H1 (cell line): ENCODE data around the gene CD48. TPM values are rescaled to one million over a fixed set of nuclear protein-coding genes. Genes with fewer than 3 reads are reported as not detected.

Experiments used
- BACH1 ChIP-seq: IDR thresholded peaks from 2 replicates; pipeline ENCODE4 v1.6.1; 2012; ENCODE audit warnings: low read length, improper control_type of control experiment
- BRCA1 ChIP-seq: IDR thresholded peaks from 2 replicates; pipeline ENCODE4 v1.6.1; 2012; ENCODE audit warnings: low read depth, low read length, improper control_type of control experiment
- MAFK ChIP-seq: IDR thresholded peaks from 2 replicates; pipeline ENCODE4 v1.6.1; 2012; ENCODE audit warnings: low read depth, mild to moderate bottlenecking, improper control_type of control experiment, low read length
- RAD21 ChIP-seq, 2 experiments: IDR thresholded peaks in 1 of 2; conservative IDR thresholded peaks in 1 of 2; 2 replicates each; pipeline ENCODE4 v1.6.1; 2011; ENCODE audit warnings: low read depth in 2 of 2, low read length in 2 of 2, improper control_type of control experiment in 1 of 2, inconsistent platforms in 1 of 2, mild to moderate bottlenecking in 1 of 2, moderate library complexity in 1 of 2
- SAP30 ChIP-seq: fragments of 300-600 bp; sonication (generic); IDR thresholded peaks from 2 replicates; pipeline ENCODE4 v1.7.1; 2012; ENCODE audit warnings: low read length, moderate library complexity, mild to moderate bottlenecking, inconsistent platforms; ENCODE audit not compliant: insufficient read depth, insufficient replicate concordance
- SIN3A ChIP-seq, 2 experiments: IDR thresholded peaks in 1 of 2; conservative IDR thresholded peaks in 1 of 2; 2 replicates each; pipeline ENCODE4 v1.6.1; 2011 to 2012; ENCODE audit warnings: low read length in 2 of 2, improper control_type of control experiment in 1 of 2, low read depth in 1 of 2, mild to moderate bottlenecking in 1 of 2
- SIX5 ChIP-seq: IDR thresholded peaks from 2 replicates; pipeline ENCODE4 v1.6.1; 2011; ENCODE audit warnings: mild to moderate bottlenecking, low read depth, low read length
- SRF ChIP-seq: IDR thresholded peaks from 2 replicates; pipeline ENCODE4 v1.6.1; 2011; ENCODE audit warnings: mild to moderate bottlenecking, low read depth, low read length, moderate library complexity
- SUZ12 ChIP-seq: fragments of 200-600 bp; sonication (generic); IDR thresholded peaks from 2 replicates; pipeline ENCODE4 v1.6.1; 2012; ENCODE audit warnings: mild to moderate bottlenecking, inconsistent platforms, low read length, moderate library complexity, mixed read lengths
- TAF7 ChIP-seq: optimal IDR thresholded peaks from 2 replicates; pipeline ENCODE3; 2011; ENCODE audit warnings: low read depth, mild to moderate bottlenecking, inconsistent platforms, low read length, moderate library complexity, borderline replicate concordance
- TEAD4 ChIP-seq: IDR thresholded peaks from 2 replicates; pipeline ENCODE4 v1.6.1; 2012; ENCODE audit warnings: low read depth, low read length, inconsistent platforms, mixed read lengths
- polyA plus RNA-seq, 7 experiments: library from polyadenylated mRNA; depleted of rRNA in 3 of 7; stranded (reverse) in 5 of 7; unstranded in 2 of 7; fragments of >200 nt in 5 of 7; fragments of 200-250 nt in 2 of 7; gene quantifications; 1 replicate in 5 of 7; 2 replicates in 1 of 7; 4 replicates in 1 of 7; pipeline versions ENCODE4 v1.2.1 to v1.2.3, GENCODE V29; 2011 to 2013; ENCODE audit warnings: missing spikeins in 2 of 7, mixed read lengths in 2 of 7
- total RNA-seq: library from RNA; stranded (reverse); fragmentation: NEBNext Ultra II Directional; extraction: Animal tissue kit (Norgen Biotek cat#: 25700); gene quantifications from 2 replicates; pipeline ENCODE4 v1.2.1, GENCODE V29; 2021
- TF ChIP-seq, protein P1 (sequence below): fragments of 300-600 bp; sonication (generic); IDR thresholded peaks from 2 replicates; pipeline ENCODE4 v1.7.1; 2012; ENCODE audit warnings: low read length, moderate library complexity, mild to moderate bottlenecking, inconsistent platforms; ENCODE audit not compliant: insufficient replicate concordance

CD48 gene
- total and polyA plus RNA-seq, 2 of the 8 experiments (the other 6 are each of a cell fraction or from before 2014, with no cell fraction given), result 0.08 TPM; not detected in 1

DNA sequence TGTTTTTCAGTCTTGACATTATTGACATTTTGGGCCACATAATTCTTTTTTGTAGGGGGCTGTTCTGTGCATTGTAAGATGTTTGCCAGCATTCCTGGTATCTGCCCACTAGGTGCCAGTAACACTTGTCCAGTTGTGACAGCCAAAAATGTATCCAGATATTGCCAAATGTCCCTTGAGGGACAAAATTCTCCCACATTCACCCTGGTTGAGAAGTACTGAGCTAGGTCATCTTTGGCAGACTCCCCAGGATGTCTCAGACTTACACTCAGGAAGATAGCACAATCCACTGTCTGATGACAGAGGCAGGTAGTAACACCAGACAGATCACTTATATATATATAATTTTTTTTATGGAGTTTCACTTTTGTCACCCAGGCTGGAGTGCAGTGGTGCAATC is 5.9 kb downstream of the CD48 start (continued):
- TF ChIP-seq, protein P1, sequence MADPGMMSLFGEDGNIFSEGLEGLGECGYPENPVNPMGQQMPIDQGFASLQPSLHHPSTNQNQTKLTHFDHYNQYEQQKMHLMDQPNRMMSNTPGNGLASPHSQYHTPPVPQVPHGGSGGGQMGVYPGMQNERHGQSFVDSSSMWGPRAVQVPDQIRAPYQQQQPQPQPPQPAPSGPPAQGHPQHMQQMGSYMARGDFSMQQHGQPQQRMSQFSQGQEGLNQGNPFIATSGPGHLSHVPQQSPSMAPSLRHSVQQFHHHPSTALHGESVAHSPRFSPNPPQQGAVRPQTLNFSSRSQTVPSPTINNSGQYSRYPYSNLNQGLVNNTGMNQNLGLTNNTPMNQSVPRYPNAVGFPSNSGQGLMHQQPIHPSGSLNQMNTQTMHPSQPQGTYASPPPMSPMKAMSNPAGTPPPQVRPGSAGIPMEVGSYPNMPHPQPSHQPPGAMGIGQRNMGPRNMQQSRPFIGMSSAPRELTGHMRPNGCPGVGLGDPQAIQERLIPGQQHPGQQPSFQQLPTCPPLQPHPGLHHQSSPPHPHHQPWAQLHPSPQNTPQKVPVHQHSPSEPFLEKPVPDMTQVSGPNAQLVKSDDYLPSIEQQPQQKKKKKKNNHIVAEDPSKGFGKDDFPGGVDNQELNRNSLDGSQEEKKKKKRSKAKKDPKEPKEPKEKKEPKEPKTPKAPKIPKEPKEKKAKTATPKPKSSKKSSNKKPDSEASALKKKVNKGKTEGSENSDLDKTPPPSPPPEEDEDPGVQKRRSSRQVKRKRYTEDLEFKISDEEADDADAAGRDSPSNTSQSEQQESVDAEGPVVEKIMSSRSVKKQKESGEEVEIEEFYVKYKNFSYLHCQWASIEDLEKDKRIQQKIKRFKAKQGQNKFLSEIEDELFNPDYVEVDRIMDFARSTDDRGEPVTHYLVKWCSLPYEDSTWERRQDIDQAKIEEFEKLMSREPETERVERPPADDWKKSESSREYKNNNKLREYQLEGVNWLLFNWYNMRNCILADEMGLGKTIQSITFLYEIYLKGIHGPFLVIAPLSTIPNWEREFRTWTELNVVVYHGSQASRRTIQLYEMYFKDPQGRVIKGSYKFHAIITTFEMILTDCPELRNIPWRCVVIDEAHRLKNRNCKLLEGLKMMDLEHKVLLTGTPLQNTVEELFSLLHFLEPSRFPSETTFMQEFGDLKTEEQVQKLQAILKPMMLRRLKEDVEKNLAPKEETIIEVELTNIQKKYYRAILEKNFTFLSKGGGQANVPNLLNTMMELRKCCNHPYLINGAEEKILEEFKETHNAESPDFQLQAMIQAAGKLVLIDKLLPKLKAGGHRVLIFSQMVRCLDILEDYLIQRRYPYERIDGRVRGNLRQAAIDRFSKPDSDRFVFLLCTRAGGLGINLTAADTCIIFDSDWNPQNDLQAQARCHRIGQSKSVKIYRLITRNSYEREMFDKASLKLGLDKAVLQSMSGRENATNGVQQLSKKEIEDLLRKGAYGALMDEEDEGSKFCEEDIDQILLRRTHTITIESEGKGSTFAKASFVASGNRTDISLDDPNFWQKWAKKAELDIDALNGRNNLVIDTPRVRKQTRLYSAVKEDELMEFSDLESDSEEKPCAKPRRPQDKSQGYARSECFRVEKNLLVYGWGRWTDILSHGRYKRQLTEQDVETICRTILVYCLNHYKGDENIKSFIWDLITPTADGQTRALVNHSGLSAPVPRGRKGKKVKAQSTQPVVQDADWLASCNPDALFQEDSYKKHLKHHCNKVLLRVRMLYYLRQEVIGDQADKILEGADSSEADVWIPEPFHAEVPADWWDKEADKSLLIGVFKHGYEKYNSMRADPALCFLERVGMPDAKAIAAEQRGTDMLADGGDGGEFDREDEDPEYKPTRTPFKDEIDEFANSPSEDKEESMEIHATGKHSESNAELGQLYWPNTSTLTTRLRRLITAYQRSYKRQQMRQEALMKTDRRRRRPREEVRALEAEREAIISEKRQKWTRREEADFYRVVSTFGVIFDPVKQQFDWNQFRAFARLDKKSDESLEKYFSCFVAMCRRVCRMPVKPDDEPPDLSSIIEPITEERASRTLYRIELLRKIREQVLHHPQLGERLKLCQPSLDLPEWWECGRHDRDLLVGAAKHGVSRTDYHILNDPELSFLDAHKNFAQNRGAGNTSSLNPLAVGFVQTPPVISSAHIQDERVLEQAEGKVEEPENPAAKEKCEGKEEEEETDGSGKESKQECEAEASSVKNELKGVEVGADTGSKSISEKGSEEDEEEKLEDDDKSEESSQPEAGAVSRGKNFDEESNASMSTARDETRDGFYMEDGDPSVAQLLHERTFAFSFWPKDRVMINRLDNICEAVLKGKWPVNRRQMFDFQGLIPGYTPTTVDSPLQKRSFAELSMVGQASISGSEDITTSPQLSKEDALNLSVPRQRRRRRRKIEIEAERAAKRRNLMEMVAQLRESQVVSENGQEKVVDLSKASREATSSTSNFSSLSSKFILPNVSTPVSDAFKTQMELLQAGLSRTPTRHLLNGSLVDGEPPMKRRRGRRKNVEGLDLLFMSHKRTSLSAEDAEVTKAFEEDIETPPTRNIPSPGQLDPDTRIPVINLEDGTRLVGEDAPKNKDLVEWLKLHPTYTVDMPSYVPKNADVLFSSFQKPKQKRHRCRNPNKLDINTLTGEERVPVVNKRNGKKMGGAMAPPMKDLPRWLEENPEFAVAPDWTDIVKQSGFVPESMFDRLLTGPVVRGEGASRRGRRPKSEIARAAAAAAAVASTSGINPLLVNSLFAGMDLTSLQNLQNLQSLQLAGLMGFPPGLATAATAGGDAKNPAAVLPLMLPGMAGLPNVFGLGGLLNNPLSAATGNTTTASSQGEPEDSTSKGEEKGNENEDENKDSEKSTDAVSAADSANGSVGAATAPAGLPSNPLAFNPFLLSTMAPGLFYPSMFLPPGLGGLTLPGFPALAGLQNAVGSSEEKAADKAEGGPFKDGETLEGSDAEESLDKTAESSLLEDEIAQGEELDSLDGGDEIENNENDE, result no peak
- TF ChIP-seq BACH1 (no peak), BRCA1 (no peak), SIN3A (conservative IDR thresholded peaks at IDR 0.05 in 1 of 2, IDR thresholded peaks at IDR 0.05 in 1 of 2; ENCODE audit: low read depth in 1 of 2, low read length in 2 of 2) (no peak), TEAD4 (no peak), RAD21 (IDR thresholded peaks at IDR 0.05 in 1 of 2, conservative IDR thresholded peaks at IDR 0.05 in 1 of 2; ENCODE audit: low read depth in 2 of 2, low read length in 2 of 2) (no peak), SIX5 (no peak), TAF7 (no peak), SUZ12 (no peak), SAP30 (no peak), SRF (no peak), MAFK (no peak)
